A673 (cell line): ENCODE data around the gene TMX1. TPM values are rescaled to one million over a fixed set of nuclear protein-coding genes. Genes with fewer than 3 reads are reported as not detected.

Source experiments
- BruUV-seq: library from RNA; stranded (reverse); fragments of 400-500 nt; replicated peaks from 2 replicates; lab custom pipeline; 2021; lab: Mats Ljungman, UMichigan
- CTCF ChIA-PET: fragments of 300-600 bp; sonication (Branson Sonifier 250); formaldehyde crosslinking; loops from one replicate; lab custom pipeline; 2022; ENCODE audit warnings: antibody characterized with exemption; lab: Charles Lee
- POLR2A ChIA-PET: fragments of 300-600 bp; sonication (Branson Sonifier 250); formaldehyde crosslinking; loops from one replicate; lab custom pipeline; 2022; ENCODE audit warnings: antibody characterized with exemption; ENCODE audit not compliant: low non-redundant PET; lab: Charles Lee
- DNase-seq: peaks from one replicate; pipeline ENCODE4 v3.0.0-alpha.2; 2015; ENCODE audit warnings: low spot score
- H3K27ac ChIP-seq: fragments of 200-600 bp; sonication (generic); 2 replicates; pipeline ENCODE4 v1.5.1; 2016; ENCODE audit warnings: mixed run types, low read depth, mild to moderate bottlenecking, mixed read lengths, antibody characterized with exemption, low read length; ENCODE audit not compliant: poor library complexity, severe bottlenecking
- H3K27me3 ChIP-seq: fragments of 200-600 bp; sonication (generic); replicated peaks from 2 replicates; pipeline ENCODE4 v1.6.1; 2017; ENCODE audit warnings: mixed run types, low read depth, mild to moderate bottlenecking, mixed read lengths, antibody characterized with exemption, low read length; ENCODE audit not compliant: insufficient read depth, poor library complexity
- H3K36me3 ChIP-seq: fragments of 200-600 bp; sonication (generic); 2 replicates; pipeline ENCODE4 v1.6.1; 2016; ENCODE audit warnings: mixed run types, mild to moderate bottlenecking, mixed read lengths, antibody characterized with exemption, low read length; ENCODE audit not compliant: insufficient read depth, poor library complexity, severe bottlenecking
- H3K4me1 ChIP-seq: fragments of 200-600 bp; sonication (generic); 2 replicates; pipeline ENCODE4 v1.6.1; 2017; ENCODE audit warnings: mixed run types, mild to moderate bottlenecking, mixed read lengths, antibody characterized with exemption, low read length; ENCODE audit not compliant: insufficient read depth, poor library complexity, severe bottlenecking
- H3K4me3 ChIP-seq: fragments of 200-600 bp; sonication (generic); 2 replicates; pipeline ENCODE4 v1.5.1; 2016; ENCODE audit warnings: low read depth, mixed run types, mild to moderate bottlenecking, mixed read lengths, low read length; ENCODE audit not compliant: poor library complexity, severe bottlenecking
- H3K9me3 ChIP-seq: fragments of 200-600 bp; sonication (generic); 2 replicates; pipeline ENCODE4 v1.6.1; 2016; ENCODE audit warnings: mixed run types, low read depth, mild to moderate bottlenecking, mixed read lengths, antibody characterized with exemption, low read length; ENCODE audit not compliant: poor library complexity, severe bottlenecking
- EZH2 ChIP-seq: fragments of 200-600 bp; sonication (generic); IDR thresholded peaks from 2 replicates; pipeline ENCODE4 v1.6.1; 2017; ENCODE audit warnings: borderline replicate concordance, low read depth, mild to moderate bottlenecking, mixed read lengths, antibody characterized with exemption, low read length; ENCODE audit not compliant: poor library complexity, severe bottlenecking
- intact Hi-C: fragments of 100-400 bp; cut with micrococcal nuclease; formaldehyde crosslinking; loops from one replicate; pipeline ENCODE4 v1.10.0; 2022; ENCODE audit not compliant: unreplicated experiment
- total RNA-seq: library from RNA; stranded (reverse); gene quantifications from 2 replicates; pipeline ENCODE4 v1.2.3, GENCODE V29; 2021
- TF ChIP-seq, protein P1 (sequence below): fragments of 300-800, 200-600 bp; sonication (generic); conservative IDR thresholded peaks from 2 replicates; pipeline ENCODE4 v1.5.1; 2017; ENCODE audit warnings: low read depth, mild to moderate bottlenecking, antibody characterized with exemption, low read length, moderate library complexity, mixed read lengths

TMX1 gene
- total RNA-seq, 1 experiment from 2014 or later = 60.1 TPM

DNA sequence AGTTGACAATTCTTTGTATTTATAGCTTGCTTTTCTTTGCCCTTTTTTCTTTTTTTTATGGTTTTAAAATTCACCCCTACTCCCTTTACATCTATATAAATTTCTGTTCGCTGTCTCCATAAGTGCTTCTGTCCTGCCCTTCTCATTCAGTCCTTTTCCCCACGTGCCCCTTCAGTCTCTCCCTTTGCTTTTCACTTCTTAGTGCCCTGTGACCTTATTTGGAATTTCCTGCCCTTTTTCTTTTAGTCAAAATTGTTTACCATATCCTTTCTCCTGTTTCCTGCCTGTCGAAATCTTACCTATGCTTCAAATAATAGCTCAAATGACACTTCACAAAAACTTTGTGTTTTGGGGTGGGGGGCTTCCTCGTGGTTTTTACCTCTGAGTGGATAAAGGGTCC is 6.0 kb downstream of the TMX1 start:
- TF ChIP-seq EZH2 = no peak
- TF ChIP-seq, protein P1, sequence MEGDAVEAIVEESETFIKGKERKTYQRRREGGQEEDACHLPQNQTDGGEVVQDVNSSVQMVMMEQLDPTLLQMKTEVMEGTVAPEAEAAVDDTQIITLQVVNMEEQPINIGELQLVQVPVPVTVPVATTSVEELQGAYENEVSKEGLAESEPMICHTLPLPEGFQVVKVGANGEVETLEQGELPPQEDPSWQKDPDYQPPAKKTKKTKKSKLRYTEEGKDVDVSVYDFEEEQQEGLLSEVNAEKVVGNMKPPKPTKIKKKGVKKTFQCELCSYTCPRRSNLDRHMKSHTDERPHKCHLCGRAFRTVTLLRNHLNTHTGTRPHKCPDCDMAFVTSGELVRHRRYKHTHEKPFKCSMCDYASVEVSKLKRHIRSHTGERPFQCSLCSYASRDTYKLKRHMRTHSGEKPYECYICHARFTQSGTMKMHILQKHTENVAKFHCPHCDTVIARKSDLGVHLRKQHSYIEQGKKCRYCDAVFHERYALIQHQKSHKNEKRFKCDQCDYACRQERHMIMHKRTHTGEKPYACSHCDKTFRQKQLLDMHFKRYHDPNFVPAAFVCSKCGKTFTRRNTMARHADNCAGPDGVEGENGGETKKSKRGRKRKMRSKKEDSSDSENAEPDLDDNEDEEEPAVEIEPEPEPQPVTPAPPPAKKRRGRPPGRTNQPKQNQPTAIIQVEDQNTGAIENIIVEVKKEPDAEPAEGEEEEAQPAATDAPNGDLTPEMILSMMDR = no peak
- Histone ChIP-seq H3K4me1 (peaks cover 12% of the 10 kb centered on the region), H3K9me3 (no peaks in the 10 kb centered on the region), H3K4me3 (no peak overlapping the region), H3K27ac (no peak overlapping the region), H3K36me3 (peaks cover 70% of the 10 kb centered on the region), H3K27me3 (no peaks in the 10 kb centered on the region)
- intact Hi-C loops = no loop called here
- no TSS peak for BruUV-seq
- POLR2A ChIA-PET = no interaction called here
- CTCF ChIA-PET = no interaction called here
- DNase-seq = no peak

DNA sequence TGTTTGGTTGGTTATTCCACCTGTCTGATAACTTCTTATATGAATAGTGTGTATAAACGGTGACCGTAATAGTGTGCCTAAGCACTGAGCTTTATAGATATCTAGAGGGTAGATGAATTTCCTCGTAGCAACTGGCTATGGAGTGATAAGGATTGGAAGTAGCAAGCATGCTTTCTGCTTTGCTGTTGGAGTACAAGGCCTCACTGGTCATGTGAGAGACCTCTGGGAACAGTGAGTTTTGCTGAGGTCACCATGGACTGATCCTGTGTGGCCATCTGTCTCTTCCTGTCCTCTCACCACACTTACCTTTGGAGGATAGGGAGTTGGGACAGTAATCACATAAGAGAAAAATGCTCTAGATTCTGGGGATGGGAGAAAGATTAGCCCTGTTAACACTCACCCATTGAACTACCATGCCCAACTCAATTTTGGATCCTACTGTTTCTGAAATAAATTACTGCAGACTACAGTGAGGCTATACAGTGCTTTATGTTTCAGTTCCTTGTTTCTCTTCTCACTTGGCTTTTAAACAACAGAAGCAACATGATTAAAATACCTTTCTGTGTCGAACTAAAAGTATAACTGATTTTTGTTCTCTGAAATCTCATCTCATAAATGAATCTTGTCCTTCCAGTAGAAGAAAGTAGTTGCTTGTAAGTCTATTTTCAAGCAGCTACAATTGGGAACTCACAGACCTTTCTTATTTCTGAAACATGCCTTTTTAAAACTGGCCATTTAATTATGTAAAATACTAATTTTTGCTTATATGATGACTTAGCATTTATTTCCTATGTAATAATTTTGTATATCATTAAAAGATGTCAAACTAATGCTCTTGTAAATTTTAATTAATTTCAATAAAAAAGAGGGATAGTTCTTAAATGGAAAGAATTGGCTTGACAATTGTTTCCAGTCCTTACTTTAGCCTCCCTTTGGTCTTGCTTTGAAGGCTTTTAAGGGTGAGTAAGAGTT is 8.3 kb downstream of the TMX1 start:
- TF ChIP-seq, protein P1 = no peak
- TF ChIP-seq EZH2 = no peak
- BruUV-seq = no TSS peak
- intact Hi-C loops = no loop called here
- ChIA-PET CTCF (no interaction called here), POLR2A (no interaction called here)
- Histone ChIP-seq H3K27me3 (no peaks in the 10 kb centered on the region), H3K9me3 (no peaks in the 10 kb centered on the region), H3K4me1 (no peaks in the 10 kb centered on the region), H3K36me3 (peaks cover 87% of the 10 kb centered on the region), H3K4me3 (no peak overlapping the region), H3K27ac (no peak overlapping the region)
- no peak for DNase-seq

DNA sequence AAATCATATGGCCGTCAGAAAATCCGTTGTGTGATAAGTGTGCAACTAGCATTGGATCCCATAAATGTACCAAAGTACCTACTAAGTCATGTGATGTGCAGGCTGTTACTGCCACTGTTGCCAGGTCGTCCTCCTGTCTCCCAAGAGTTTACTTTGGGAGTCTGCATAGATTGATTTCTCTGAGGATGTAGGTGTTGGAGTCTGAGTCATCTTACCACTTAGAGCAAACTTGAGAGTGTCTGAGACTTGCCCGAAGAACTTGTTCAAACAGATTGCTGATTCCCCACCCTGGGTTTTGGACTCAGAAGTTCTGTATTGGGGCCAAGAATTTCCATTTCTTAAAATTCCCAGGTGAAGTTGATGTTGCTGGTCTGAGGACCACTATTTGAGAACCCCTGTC is 11.4 kb downstream of the TMX1 start:
- no peak for DNase-seq
- Histone ChIP-seq H3K4me3 (no peak overlapping the region), H3K9me3 (no peaks in the 10 kb centered on the region), H3K27ac (no peak overlapping the region), H3K27me3 (no peaks in the 10 kb centered on the region), H3K4me1 (no peaks in the 10 kb centered on the region), H3K36me3 (peaks cover 91% of the 10 kb centered on the region)
- TF ChIP-seq EZH2 = no peak
- TF ChIP-seq, protein P1 = no peak
- POLR2A ChIA-PET = no interaction called here
- CTCF ChIA-PET = no interaction called here
- no TSS peak for BruUV-seq
- intact Hi-C loops = no loop called here
